ENCODE data around the gene CMBL.
"Not testable (repeated sequence)": the region's sequence is repeated elsewhere in the genome, so short reads cannot be mapped to it uniquely, and the experiment has no call there.

Gene CMBL

DNA sequence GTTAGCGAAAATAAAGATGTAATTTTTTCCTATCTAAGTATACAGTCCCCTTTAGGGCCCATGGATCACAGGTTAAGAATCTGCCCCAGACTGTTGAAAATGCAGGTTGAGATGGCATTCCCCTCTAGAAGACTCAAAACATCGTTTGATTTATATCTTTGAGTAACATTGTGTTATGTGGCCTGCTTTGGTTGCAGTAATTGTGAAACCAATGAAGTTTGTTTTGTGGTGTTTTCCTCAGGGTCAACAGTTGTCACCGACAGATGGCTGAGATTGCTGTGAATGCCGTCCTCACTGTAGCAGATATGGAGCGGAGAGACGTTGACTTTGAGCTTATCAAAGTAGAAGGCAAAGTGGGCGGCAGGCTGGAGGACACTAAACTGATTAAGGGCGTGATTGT, 49.8 kb downstream of the CMBL start:
- no peak for DNase-seq (ENCODE audit: low read depth in 2 of 2)

DNA sequence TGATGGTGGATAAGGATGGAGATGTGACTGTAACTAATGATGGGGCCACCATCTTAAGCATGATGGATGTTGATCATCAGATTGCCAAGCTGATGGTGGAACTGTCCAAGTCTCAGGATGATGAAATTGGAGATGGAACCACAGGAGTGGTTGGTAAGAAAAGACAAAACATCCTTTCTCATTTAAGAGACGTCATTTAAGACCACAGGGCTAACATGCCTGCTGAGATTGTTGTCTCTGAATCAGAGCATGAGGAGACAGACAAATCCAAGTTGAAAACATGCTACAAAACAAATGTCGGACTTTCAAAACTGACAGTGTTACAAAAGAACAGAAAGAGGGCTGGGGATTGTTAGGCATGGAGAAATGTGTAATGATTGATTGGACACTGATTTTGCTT, 53.0 kb downstream of the CMBL start:
- DNase-seq (ENCODE audit: low read depth in 2 of 2): no peak

DNA sequence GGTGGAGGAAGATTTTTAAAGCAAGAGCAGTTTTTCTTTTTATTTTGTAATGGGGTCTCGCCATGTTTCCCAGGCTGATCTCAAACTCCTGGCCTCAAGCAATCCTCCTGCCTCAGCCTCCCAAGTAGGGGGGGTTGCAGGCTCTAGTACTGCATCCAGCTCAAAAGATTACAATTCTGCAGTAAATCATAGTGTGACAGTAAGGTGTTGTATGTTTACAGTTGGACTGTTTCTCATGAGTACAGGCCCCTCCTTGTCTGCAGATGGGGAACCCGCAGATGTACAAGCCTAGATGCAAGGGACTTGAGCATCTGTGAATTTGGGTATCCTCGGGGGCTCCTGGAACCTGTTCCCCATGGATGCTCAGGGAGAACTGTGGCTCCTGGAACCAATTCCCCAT, 54.3 kb downstream of the CMBL start:
- no peak for DNase-seq (ENCODE audit: low read depth in 2 of 2)

DNA sequence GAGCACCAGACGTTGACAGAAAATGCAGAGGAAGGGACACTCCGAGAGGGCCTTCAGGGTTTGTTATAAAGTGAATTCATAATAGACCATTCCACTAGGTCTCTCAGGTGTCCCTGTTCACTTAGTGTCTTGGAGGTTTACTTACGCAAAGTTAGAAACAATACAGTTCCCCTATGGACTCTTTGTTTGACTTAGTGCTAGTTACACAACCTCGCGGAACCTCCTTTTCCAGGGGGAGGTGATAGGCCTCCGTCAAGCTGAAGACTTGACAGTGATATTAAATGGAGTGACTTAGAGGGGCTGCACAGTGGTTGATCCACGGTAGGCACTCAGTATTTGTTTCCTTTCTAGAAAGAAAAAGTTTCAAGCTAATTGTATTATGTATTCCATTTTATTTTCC, 56.3 kb downstream of the CMBL start:
- no peak for DNase-seq (ENCODE audit: low read depth in 2 of 2)

DNA sequence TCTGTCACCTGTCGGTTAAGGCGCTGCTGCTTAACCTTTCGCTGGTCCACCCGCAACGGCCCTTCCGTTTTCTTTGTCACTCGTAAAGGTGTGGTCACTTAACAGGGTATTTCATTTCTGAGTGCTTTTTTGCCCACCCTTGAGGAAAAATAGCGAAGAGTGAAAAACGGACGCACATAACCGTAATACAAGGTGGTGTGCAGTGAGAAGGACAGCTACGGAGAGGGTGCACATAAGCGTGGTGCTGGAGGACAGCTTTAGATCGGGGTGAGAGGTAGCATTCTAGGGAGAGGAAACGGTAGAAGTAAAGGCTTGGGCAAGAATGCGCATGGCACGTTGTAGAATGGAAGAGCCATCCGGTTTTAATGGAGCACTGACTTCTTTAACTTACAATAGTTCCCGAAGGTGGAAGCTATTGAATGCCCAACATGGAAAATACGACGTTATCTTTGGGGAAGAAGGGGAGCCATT, 56.9 kb downstream of the CMBL start:
- DNase-seq (ENCODE audit: low read depth in 2 of 2): no peak

DNA sequence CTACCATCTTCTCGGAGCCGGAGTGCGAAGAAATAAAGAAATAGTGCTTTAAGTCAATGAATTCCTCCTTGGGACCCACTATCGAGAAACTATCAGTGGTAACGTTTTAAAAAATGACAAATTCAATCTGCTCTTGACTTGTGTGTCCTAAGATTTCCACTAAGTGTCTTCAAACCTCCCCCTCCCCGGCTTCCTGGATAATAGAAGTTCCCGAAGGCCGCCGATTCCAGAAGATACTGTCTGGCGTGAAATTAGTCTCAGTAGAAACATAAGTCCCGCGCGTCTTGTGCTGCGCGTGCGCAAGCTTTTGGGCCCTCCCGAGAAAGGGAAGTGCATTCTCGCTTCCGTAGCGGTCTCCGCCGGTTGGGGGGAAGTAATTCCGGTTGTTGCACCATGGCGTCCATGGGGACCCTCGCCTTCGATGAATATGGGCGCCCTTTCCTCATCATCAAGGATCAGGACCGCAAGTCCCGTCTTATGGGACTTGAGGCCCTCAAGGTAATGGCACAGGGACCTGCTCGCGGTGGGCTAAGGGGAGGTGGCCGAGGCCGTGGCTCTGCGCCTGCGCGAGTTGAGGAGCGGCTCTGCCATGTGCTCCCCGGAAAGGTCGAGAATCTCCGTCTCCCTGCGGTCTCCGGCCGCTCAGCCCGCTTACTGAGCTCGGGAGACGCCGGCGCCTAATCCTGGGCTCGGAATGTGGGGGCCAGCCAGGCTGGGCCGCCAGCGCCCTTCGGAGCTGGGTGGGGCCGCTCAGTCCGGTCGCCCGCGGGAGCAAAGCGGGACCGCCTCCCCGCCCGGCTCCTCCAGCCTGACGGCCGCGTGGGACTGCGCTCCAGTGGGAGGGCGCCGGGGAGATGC, 57.5 kb downstream of the CMBL start, which contains the start of gene CCT5:
TSS of gene CCT5 (plus strand) at position 333 of the 858 bp plus-strand sequence. CDS start at position 394, 61 bp downstream.
- peak; percentile 74 to 80 for DNase-seq (ENCODE audit: low read depth in 2 of 2)

DNA sequence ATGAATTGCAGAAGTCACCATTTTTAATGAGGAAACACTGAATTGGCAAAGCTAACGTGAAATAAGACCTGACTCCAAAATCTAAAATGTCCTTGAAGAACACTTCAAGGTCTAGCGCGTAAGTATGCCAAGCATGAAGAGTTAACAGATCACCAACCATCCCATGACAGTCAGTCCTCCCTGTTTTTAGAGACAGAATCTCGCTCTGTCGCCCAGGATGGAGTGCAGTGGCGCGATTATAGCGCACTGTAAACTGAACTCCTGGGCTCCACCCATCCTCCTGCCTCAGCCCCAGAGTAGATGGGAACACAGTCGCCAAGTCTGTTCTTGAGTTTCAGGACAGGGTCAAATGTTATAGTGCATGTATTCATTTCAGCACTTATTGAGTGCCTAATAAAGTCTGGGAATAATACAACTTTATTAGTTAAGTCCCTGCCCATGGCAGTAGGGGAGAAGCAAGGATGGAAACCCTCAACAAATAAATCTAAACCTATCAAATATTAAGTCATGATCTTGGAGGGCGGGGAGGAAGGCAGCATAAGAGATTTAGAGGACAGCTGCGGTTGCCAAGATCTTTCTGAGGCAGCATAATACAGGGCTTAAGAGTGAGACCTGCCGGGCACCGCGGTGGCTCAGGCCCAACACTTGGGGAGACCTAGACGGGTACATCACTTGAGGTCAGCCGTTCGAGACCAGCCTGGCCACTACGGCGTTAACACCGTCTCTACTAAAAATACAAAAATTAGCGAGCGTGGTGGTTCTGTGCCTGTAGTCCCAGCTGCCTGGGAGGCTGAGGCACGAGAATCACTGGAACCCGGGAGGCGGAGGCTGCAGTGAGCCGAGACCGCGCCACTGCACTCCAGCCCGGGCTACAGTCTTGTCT, 59.1 kb downstream of the CMBL start:
- DNase-seq (ENCODE audit: low read depth in 2 of 2): no peak

DNA sequence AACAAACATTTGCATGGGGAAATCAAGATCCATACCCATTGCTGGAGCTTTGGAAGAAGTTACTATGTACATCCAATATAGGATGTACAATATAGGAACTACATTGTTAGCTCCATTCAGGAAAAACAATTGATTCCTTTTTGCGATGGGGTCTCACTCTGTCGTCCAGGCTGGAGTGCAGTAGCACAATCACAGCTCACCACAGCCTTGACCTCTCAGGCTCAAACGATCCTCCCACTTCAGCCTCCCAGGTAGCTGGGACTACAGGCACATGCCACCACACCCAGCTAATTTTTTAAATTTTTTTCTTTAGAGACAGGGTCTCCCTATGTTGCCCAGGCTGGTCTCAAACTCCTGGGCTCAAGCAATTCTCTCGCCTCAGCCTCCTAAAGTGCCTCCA, 60.5 kb downstream of the CMBL start:
- not testable (repeated sequence) for DNase-seq (ENCODE audit: low read depth in 2 of 2)

DNA sequence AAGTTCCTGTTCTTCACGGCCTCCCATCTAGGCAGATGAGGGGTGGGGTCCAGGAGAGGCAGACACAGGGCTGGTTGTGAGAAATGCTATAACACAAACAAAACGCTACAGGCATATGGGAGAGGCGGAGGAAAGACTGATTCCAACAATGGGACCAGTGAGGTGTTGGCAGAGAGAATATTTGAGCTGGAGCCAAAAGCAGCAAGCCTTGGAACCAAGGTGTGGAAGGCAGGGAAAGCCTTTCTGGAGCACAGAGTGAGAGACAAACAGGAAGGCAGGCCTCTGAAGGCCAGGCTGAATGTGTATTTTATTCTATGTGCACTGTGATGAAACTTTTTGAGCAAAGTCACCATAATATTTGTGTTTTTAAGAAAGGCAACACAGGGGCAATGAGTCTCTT, 60.9 kb downstream of the CMBL start:
- DNase-seq (ENCODE audit: low read depth in 2 of 2): no peak

DNA sequence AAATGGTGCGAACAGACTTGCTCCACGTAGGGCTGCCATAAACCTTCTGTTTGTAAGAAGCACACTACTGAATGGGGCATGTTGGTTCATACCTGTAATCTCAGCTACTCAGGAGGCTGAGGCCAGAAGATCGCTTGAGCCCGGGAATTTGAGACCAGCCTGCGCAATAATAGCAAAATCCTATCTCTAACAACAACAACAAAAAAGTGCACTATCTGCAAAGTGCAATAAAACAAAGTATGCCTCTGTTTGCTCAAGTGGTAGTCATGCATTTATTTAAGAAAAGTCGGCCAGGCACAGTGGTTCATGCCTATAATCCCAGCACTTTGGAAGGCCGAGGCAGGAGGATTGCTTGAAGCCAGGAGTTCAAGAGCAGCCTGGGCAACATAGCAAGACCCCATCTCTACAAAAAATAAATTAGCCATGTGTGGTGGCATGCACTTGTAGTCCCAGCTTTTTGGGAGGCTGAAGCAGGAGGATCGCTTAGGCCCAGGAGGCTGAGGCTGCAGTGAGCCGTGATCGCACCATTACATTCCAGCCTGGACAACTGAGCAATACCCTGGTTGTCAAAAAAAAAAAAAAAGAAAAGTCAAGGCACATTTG, 63.3 kb downstream of the CMBL start:
- DNase-seq (ENCODE audit: low read depth in 2 of 2): no peak

DNA sequence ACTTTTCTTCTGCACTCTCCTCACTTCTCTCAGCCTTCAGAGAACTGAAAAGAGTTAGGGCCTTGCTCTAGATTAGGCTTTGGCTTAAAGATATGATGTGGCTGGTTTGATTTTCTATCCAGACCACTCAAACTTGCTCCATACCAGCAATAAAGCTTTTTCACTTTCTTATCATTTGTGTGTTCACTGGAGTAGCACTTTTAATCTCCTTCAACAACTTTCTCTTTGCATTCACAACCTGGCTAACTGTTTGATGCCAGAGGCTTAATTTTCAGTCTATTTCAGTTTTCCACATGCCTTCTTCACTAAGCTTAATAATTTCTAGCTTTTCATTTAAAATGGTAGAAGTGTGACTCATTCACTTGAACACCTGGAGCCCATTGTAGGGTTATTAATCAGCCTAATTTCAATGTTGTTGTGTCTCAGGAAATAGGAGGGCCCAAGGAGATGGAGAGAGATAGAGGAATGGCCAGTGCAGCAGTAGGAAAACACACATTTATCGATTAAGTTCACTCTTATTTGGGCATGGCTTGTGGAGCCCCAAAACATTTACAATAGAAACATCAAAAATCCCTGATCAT, 64.0 kb downstream of the CMBL start:
- no peak for DNase-seq (ENCODE audit: low read depth in 2 of 2)

DNA sequence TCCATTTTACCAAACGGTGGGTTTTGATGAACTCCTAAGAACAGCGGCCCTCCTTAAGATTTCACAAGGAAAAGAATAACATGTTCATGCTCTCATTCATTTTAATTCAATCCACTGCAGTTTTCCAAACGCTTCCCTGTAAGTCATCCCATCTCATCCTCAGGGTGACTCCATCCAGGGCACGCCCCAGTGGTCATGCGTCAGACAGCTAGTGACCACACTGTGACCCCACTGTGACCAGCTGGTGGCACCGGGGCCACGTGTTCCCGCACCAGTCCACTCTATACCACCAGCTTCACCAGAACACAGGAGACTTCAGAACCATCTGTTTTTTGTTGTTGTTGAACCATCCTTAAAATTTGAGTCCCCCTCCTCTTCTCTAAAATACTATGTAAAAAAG, 72.4 kb downstream of the CMBL start:
- no peak for DNase-seq (ENCODE audit: low read depth in 2 of 2)

DNA sequence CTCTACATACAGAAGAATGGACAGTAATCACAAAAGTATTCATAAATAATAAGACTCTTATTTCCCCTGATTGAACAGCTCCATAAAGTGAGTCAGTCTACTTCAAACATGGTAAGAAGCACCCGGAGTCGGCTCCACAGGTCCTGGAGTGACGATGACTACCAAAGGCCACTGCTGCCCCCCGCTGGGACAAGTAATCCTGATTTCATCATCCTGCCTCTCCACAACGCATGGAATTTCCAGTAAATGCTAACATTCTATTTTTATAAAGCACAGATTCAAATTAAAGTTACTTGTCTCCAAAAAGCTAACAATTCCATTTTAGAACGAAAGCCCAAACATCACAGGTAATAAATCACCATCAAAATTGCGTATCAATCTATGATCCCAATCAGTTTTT, 74.2 kb downstream of the CMBL start:
- no peak for DNase-seq (ENCODE audit: low read depth in 2 of 2)

DNA sequence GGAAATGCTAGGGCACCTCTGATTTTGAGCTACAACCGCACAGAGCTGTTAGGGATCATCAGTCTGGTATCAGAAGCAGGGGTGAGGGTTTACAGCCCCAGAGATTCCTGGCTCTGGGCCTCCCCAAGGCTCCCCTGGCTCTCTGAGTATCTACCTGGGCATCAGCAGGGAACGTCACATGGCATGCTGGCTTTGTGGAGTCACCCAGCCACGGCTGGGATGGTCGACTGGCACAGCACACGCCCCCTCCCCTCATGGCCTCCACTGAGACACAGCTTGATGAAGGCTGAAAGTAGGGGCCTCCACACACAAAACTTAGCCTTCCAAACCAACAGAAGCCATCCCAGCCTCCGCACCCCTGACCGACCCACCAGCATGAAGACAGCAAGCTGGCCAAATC, 74.7 kb downstream of the CMBL start:
- no peak for DNase-seq (ENCODE audit: low read depth in 2 of 2)

DNA sequence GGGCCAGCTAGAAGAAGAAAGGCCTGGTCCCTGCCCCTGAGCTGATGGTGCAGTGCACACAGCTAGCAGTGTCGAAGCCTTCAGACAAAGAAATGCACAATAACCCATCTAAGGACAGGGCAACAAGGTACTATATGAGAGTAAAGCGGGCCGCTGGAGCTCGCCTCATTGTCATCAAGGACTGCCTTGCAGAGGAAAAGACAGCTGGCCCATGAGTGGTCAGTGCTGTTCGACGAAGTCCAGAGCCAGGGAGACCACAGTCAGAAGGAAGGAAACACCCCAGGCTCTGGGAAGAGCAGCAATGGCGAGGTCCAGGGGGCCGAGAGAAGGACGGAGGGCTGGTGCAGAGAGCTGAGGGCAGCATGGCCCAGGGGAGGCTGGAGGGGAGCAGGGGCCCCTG, 75.3 kb downstream of the CMBL start:
- DNase-seq (ENCODE audit: low read depth in 2 of 2): no peak

DNA sequence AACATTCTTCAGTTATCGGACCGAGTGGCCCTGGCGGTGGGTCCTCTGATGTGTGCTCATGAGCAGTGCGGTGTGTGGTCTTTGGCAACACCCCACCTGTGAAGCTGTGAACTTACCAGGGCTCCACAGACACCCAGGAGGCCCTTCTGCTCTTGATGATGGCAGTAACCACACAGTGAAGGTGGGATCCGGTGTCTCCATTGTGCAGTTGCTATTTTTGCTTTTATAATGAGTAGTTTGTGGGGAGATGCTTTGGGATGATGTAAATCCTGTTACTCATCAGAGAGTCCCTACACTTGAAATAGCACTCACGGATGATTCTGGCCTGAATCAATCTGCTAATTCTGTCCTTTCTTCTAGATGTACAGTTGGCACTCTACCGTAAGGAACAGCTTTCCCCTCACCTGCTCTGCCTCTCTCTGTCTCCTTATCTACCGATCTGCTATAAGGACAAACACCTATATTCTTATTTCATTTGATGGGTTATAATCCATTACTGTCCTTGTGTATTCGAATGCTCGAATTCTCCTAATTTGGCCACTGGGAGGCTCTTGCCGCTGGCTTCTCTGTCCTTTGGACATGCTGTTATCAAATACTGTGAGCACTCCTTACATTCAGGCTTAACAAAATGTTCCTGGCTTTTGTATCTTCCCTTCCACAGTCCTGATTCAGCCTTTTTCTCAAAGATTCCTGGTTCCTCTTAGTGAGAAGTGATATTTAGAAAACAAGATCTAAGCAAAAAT, 78.2 kb downstream of the CMBL start:
- no peak for DNase-seq (ENCODE audit: low read depth in 2 of 2)

DNA sequence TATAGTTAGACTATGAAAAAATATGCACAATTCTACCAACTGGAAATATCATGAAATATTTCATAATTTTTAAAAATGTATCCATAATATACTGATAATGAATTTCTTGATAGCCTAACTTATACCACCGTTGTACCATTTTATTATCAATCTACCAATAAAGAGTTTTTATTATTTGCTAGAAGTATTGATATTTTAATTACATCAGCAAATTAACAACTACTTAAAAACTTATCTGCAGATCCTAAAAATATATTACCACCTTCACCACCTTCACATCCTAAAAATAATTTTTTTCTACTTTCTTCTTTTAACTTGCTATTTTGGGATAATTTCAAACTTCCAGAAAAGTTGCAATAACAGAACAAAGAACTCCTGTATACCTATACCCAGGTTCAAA, 79.4 kb downstream of the CMBL start:
- no peak for DNase-seq (ENCODE audit: low read depth in 2 of 2)
